ENCODE data around the gene DNTT. TPM values are rescaled to one million over a fixed set of nuclear protein-coding genes. Genes with fewer than 3 reads are reported as not detected.

DNTT gene
- total RNA-seq, 4 donors from 2014 or later: not detected

- no peak for TF ChIP-seq POLR2A (IDR thresholded peaks at IDR 0.05)
- TF ChIP-seq, protein P1, sequence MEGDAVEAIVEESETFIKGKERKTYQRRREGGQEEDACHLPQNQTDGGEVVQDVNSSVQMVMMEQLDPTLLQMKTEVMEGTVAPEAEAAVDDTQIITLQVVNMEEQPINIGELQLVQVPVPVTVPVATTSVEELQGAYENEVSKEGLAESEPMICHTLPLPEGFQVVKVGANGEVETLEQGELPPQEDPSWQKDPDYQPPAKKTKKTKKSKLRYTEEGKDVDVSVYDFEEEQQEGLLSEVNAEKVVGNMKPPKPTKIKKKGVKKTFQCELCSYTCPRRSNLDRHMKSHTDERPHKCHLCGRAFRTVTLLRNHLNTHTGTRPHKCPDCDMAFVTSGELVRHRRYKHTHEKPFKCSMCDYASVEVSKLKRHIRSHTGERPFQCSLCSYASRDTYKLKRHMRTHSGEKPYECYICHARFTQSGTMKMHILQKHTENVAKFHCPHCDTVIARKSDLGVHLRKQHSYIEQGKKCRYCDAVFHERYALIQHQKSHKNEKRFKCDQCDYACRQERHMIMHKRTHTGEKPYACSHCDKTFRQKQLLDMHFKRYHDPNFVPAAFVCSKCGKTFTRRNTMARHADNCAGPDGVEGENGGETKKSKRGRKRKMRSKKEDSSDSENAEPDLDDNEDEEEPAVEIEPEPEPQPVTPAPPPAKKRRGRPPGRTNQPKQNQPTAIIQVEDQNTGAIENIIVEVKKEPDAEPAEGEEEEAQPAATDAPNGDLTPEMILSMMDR (IDR thresholded peaks at IDR 0.05): no peak
- 36 to 40% methylated on average over 4 of the region's 4 CpGs for WGBS, 2 donors
- no peak for DNase-seq (ENCODE audit: low spot score in 2 of 2)
- intact Hi-C loops (cut with DNase I; ENCODE audit: low total_unique reads): loop anchor here (5.0 to 10.0 kb wide), 2 partner anchors 63 to 271 kb away; no protein-coding TSS in a partner anchor
- H3K4me3 ChIP-seq (ENCODE audit: low read depth, poor library complexity, severe bottlenecking): no peak overlapping the region
These were observed 8.8 kb upstream of the DNTT start for GRCh38 chr10:96295475-96295874.

GRCh38 chr10:96297486-96297885 is 6.7 kb upstream of the DNTT start:
- 83 to 93% methylated on average over 2 of the region's 2 CpGs for WGBS, 2 donors
- DNase-seq (ENCODE audit: low spot score in 2 of 2): no peak
- intact Hi-C loops (cut with DNase I; ENCODE audit: low total_unique reads): loop anchor here (5.0 to 10.0 kb wide), 2 partner anchors 65 to 273 kb away; no protein-coding TSS in a partner anchor
- H3K4me3 ChIP-seq (ENCODE audit: low read depth, poor library complexity, severe bottlenecking): no peak overlapping the region
- TF ChIP-seq POLR2A (IDR thresholded peaks at IDR 0.05): no peak
- TF ChIP-seq, protein P1 (IDR thresholded peaks at IDR 0.05): no peak

DNA sequence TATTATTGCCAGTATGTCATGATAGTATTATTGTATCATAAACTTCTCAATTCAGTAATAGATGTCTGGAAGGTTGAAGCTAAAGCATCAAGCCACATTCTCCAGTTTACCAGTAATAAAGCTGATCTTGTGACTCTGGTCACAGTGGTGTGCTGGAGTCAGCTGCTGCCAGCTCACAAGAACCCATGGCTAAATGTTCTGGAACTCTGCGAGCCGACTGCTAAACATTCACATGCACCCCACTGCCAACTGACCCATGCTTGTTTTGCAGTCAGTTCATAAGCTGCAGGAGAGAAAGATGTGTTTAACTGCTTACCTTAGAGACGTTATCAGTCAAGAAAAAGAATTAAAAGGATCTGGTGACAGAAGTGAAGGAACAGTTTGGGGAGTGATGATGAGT is 5.9 kb upstream of the DNTT start:
- WGBS, 2 donors: 80 to 89% methylated on average over 3 of the region's 3 CpGs
- no peak for TF ChIP-seq POLR2A (IDR thresholded peaks at IDR 0.05)
- TF ChIP-seq, protein P1 (IDR thresholded peaks at IDR 0.05): no peak
- no peak overlapping the region for H3K4me3 ChIP-seq (ENCODE audit: low read depth, poor library complexity, severe bottlenecking)
- no peak for DNase-seq (ENCODE audit: low spot score in 2 of 2)
- intact Hi-C loops (cut with DNase I; ENCODE audit: low total_unique reads): loop anchor here (5.0 to 10.0 kb wide), 2 partner anchors 66 to 274 kb away; no protein-coding TSS in a partner anchor

- TF ChIP-seq, protein P1 (IDR thresholded peaks at IDR 0.05): no peak
- no peak for TF ChIP-seq POLR2A (IDR thresholded peaks at IDR 0.05)
- DNase-seq (ENCODE audit: low spot score in 2 of 2): no peak
- WGBS, 2 donors: 19 to 28% methylated on average over 5 of the region's 5 CpGs
- intact Hi-C loops (cut with DNase I; ENCODE audit: low total_unique reads): loop anchor here (5.0 to 10.0 kb wide), 2 partner anchors 67 to 275 kb away; no protein-coding TSS in a partner anchor
- H3K4me3 ChIP-seq (ENCODE audit: low read depth, poor library complexity, severe bottlenecking): no peak overlapping the region
These were observed 4.9 kb upstream of the DNTT start for GRCh38 chr10:96299383-96299782.

DNA sequence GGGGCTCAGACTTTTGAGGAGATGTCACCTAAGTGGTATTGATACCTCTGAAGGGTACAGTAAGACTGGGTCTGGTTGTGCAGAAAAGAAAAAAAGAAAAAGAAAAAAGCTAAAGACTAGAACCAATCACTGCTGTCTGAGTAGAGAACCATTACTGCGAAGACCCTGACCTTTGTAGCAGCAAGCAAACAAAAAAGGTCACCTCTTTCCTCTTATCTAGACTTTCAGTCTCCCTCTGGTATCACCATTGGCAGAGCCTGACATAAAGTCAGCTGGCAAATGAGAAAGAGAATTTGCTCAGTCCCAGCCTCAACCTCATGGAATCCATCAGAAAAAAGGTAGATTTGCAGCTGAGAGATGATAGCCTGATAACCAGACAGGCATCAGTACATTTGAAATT is 2.6 kb upstream of the DNTT start:
- intact Hi-C loops (cut with DNase I; ENCODE audit: low total_unique reads): no loop called here
- WGBS, 2 donors: 56 to 79% methylated on average over 1 of the region's 1 CpG
- H3K4me3 ChIP-seq (ENCODE audit: low read depth, poor library complexity, severe bottlenecking): no peak overlapping the region
- TF ChIP-seq POLR2A (IDR thresholded peaks at IDR 0.05): no peak
- TF ChIP-seq, protein P1 (IDR thresholded peaks at IDR 0.05): no peak
- DNase-seq (ENCODE audit: low spot score in 2 of 2): no peak

- H3K4me3 ChIP-seq (ENCODE audit: low read depth, poor library complexity, severe bottlenecking): no peak overlapping the region
- intact Hi-C loops (cut with DNase I; ENCODE audit: low total_unique reads): no loop called here
- TF ChIP-seq, protein P1 (IDR thresholded peaks at IDR 0.05): no peak
- no peak for TF ChIP-seq POLR2A (IDR thresholded peaks at IDR 0.05)
- DNase-seq (ENCODE audit: low spot score in 2 of 2): no peak
- 92% methylated on average over 3 of the region's 3 CpGs for WGBS, 2 donors
These were observed 785 bp downstream of the DNTT start for GRCh38 chr10:96305019-96305418.

All from lower leg skin (tissue), 4 donors.